Measurements from ENCODE around the gene FRMD3.

Gene FRMD3

DNA sequence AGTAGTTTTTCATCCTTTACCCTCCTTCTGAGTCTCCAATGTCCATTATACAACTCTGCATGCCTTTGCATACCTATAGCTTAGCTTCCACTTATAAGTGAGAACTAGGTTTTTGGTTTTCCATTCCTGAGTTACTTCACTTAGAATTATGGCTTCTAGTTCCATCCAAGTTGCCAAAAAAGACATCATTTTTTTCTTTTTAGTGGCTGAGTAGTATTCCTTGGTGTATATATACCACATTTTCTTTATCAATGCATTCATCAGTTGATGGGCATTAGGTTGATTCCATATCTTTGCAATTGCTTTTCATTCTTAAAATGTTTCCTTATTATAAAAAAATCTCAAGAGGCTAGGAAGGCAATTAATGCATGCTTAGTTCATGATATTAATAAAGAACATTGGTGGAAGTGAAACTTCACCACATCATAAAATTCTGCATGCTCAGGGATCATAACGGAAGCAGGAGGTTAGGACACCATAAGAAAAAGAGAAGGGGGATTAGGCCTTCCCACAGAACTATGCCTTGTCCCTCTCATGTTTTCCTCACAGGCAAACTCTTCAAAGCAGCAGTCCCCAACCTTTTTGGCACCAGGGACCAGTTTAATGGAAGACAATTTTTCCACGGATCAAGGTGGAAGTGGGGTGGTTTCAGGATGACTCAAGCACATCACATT is 105.2 kb downstream of the FRMD3 start:
- DNase-seq (ENCODE audit: low spot score) = no peak

DNA sequence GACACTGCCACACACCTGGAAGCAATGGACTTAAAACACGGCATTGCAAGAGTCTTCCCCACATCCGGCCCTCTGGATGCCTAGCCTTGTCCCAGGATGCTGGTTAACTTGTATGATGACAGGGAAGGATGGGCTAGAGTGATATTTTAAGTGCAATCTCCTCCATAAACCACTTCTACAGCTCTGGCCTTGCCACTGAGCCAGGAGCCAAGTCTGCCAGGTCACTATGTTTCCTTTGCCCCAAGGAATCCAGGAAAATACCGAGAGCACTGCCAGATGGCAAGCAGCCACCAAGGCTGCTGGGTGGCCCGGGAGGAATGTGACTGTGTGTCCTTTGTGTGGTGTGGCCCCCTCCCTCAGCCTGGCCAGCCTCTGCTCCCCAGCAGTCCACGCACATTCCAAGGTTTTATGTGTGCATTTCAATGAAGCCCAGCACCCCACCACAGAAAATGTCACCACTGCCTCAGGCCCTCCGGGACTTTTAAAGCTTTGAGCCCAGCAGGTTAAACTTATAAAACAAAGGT is 106.0 kb downstream of the FRMD3 start:
- DNase-seq (ENCODE audit: low spot score) = no peak

DNA sequence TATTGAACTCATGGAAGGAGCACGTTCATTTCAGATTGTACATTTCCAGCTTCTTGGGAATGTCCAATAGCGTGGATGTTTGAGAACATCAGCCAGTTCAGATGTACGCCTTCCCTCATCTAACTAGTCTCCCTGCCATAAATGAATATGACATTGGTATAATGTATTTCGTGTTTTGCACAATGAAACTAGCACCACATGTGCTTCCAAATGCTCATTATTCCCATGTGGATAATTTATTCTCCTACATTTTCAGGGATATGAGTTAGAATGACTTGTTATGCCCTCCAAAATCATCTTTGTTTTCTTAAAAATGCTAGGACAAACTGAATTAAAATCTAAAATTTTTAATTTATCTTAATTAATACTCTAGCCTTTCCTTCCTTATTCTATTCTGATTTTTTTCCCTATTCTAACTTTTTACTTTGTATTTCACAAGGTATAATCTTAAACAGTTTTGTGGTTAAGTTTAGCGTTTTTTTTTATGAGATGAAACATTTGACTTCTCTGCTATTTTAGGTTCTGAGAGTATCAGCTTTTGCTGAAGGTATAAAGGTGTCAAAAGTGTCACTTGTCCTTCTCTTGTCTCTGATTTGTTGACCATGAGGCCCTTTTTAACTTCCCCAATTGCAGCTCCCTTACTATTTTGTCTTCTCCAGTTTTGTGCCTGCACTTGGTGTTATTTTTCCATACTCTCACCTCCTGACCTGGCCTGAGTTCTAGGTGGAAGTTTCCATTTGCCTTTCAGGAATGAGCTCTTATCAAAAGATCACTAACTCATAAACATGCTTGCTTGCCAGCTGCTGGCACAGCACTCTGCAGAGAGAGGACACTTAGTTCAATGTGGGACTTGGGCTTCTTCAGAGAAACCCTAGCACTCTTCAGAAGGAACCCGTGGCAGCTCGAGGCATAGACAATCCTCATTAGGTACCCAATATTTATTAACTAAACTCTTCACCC is 106.8 kb downstream of the FRMD3 start:
- no peak for DNase-seq (ENCODE audit: low spot score)

DNA sequence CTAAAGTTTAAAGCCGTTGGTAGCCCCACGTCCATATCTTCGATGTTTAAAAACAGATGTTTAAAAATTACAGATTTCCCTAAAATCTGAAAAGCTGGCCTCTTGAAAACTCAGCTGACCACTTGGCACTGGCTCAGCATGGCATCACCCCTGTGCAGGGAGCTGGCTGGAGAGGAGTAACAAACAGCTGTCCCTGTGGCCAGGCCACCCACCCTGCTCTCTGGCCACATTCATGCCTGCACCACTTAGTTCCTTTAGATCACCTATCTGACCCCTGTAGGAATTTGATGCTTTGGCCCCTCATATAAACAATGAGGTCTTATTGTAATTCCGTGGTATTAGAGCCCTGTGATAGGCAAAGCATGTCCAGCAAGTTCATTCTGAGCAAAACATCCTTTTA is 107.5 kb downstream of the FRMD3 start:
- no peak for DNase-seq (ENCODE audit: low spot score)

DNA sequence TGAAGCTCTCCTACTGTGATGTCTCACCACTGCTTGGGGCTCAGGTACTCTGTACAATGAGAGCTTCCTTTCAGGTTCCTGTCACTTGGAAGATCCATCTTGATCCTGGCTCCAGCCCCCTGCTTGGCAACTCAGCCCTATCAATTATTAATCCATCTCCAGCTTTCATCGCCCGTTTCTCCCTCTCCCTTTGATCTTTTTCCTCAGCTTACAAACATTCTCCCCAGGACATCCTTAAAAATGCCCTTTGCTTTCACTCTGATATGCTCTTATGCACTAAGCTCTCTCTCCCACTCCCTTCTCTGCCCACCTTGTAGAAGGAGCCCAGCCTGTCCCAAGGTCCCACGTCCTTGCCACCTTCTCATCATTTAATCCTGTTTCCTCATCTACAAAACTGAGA is 109.0 kb downstream of the FRMD3 start:
- DNase-seq (ENCODE audit: low spot score) = no peak

DNA sequence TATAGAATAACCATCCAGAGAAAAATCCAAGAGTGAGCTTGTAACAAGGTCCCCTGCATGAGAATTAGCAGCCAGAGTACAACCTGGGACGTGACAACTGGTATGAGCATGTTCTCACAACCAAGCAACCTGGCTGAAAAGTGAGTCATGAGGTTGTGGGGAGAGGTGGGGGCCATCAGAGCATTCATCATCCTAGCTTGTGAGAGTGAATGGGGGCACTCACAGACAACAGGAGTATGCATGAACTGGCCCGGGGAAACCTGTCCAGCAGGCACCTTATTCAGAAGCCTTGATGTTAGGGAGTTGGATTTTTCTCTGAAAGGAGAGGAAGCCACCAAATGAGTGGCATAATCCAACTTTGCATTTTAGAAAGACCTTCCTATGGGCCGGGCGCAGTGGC is 113.0 kb downstream of the FRMD3 start:
- no peak for DNase-seq (ENCODE audit: low spot score)

DNA sequence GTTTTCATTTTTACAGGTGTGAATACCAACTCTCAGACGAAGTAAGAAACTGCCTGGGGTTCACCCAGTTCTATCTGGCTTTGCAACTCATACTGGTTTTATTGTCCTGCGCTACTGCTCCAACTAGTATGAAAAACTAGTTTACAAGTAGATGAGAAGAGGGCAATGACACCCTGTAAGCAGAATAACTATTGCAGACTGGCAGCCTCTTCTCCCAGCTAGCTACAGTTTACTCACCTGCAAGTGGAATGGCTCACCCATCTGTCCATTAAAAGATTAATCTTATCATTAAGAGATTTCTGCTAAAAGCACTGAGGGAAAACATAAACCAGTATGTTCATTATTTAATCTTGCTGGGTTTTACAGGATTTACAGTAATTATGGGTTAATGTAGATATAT is 113.4 kb downstream of the FRMD3 start:
- no peak for DNase-seq (ENCODE audit: low spot score)

DNA sequence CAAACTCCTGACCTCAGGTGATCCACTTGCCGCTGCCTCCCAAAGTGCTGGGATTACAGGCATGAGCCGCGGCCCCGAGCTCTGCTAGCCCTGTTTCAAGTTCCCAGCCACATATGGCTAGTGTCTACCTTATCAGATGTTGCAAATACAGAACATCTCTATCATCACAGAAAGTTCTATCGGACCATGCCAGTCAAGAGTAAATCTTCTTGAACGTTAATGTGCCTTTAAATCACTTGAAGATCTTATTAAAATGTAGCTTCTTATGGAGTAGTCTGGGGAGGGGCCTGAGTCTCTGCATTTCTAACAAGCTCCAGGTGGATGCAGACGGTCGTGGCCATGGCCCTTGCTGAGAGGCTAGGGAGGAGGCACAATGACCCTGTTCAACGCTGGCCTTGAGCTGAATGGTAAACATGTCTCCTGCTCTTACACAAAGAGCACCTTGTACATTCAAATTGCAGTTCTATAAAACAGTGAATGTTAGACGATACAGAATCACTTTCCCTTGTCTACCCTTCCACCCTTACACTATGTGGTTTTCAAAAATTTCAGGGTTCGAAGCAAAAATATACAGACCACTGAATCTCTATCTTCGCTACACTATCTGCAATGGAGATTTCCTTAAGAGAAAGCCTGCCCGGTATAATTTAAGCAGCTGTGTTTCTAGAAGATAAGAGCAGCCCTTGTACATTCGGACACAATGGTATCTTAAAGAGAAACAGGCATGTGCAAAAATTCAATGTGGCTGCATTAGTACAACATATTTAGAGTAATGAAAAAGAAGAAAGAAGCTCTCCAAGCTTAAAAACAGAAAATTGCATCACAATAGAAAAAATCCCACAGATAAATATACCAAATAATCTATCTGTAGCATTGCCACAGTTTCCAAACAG is 114.1 kb downstream of the FRMD3 start:
- no peak for DNase-seq (ENCODE audit: low spot score)

DNA sequence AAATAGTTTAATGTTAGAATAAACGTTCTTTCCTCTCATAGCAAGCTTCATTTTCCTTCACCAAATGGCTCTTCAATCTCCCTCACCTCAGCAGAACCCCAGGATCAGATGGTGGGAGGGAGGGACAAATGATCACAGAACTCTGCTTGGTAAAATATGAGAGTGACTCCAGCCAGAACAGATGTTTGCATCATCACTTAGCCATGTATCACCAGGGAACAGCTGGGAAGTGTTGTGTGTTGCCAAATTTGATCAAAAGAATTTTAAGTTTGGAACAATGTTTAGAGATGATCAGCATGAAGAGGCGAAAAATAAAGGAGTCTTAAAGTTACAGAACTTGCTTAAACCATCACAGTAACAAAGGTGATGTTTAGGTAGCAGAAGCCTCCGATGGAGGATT is 115.7 kb downstream of the FRMD3 start:
- DNase-seq (ENCODE audit: low spot score) = no peak

DNA sequence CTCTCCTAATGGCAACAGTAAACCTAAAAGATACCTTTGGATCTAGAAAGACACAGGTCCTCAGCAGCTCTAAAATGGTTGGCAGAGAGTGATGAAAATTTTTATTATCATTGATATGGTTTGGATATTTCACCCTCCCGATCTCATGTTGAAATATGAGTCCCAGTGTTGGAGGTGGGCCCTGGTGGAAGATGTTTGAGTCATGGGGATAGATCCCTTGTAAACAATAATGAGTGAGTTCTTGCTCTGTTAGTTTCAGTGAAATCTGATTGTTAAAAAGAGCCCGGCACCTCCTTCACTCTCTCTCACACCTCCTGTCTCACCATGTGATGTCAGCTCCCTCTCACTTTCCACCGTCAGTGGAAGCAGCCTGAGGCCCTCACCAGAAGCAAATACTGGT is 117.7 kb downstream of the FRMD3 start:
- DNase-seq (ENCODE audit: low spot score) = no peak

DNA sequence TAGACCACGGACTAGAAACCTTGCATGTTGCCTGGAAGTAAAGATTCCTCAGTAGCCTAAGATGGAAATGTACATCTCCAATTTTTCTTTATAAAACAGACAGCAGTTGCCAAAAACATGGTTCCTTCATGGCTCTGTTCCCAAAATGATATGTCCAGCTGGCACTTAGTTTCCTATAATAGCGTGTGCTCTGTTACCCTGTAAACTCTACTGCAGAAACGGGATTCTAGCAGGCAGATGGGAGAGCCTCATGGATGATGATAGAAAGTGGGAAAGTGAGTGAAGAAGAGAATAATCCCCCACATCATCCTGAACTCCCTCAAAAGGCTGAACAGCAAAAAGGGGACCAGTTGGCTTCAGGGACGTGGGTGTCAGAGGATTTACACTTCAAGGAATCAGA is 118.2 kb downstream of the FRMD3 start:
- no peak for DNase-seq (ENCODE audit: low spot score)

DNA sequence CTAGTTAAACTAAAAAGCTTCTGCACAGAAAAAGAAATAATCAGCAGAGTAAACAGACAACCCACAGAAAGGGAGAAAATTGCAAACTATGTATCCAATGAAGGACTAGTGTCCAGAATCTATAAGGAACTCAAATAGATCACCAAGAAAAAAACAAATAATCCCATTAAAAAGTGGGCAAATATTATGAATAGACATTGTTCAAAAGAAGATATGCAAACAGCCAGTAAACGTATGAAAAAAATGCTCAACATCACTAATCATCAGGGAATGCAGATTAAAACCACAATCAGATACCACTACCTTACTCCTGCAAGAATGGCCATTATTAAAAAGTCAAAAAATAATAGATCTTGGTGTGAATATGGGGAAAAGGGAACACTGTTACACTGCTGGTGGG is 119.9 kb downstream of the FRMD3 start:
- no peak for DNase-seq (ENCODE audit: low spot score)

DNA sequence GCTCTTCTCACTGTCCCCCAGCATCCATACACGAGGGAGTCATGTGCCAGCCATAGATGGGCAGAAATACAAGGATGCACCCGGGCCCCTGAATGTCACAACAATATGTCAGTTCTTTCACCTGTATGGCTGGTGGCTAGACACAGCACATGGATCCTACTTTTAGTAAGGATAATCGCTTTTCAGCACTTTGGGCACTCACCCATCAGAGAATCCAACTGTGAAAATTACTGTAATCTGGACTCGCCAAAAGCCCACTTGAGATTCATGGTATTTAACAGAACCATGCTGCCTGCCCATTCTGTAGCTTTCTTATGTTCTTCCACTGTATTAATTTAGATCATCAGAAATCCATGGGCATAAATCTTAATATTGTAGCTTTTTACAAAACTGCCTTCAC is 124.8 kb downstream of the FRMD3 start:
- no peak for DNase-seq (ENCODE audit: low spot score)

DNA sequence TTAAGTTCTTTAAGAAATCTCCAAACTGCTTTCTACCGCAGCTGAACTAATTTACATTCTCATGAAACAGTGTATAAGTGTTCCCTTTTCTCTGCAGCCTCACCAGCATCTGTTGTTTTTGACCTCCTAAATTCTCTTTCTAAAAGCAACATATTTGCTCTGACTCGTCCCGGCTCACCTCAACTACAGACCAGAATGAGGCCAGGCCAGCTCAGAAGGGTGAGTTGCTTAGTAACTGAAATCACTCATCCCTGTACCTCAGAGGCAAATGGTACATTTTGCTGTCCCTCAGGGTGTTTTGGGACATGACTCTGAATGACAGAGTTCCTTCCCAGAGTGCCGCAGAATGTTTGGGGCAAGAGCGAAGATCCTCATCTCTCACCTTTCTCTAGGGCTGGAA is 127.5 kb downstream of the FRMD3 start:
- no peak for DNase-seq (ENCODE audit: low spot score)

DNA sequence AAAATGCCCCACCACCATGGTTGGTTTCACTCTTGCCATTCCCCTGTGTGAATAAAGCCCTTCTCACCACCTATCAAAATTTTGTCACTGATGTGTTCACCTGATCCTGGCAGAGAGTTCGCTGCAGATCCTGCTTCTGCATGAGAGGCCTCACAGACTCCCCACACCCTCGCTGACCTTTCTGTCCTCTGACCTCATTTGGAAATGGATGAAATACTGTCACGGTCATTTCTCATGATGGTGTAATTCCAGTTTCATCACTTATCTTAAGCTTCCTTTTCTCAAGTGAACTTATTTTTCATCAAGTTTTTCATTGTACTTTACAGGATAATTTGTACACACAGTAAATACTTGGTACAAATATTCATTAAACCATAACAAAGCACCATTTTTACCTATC is 131.3 kb downstream of the FRMD3 start:
- no peak for DNase-seq (ENCODE audit: low spot score)

DNA sequence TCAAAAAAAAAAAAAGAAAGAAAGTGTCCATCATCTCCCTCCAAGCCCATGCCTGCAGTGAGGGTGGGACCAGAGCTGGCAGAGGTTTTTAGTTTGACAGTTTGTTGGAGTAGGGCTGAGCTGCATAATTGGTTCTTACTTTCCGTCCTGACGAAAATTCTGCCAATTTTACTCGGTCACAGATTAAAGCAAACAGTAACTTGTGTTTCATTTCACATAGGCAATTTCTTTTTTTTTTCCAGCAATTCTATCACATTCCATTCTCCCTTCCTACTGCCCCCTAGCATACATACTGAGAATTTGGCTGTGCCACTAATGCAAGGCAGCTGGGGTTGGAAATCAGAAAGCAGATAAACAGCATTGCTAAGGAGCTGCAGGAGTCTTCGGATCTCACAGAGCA is 132.4 kb downstream of the FRMD3 start:
- no peak for DNase-seq (ENCODE audit: low spot score)

DNA sequence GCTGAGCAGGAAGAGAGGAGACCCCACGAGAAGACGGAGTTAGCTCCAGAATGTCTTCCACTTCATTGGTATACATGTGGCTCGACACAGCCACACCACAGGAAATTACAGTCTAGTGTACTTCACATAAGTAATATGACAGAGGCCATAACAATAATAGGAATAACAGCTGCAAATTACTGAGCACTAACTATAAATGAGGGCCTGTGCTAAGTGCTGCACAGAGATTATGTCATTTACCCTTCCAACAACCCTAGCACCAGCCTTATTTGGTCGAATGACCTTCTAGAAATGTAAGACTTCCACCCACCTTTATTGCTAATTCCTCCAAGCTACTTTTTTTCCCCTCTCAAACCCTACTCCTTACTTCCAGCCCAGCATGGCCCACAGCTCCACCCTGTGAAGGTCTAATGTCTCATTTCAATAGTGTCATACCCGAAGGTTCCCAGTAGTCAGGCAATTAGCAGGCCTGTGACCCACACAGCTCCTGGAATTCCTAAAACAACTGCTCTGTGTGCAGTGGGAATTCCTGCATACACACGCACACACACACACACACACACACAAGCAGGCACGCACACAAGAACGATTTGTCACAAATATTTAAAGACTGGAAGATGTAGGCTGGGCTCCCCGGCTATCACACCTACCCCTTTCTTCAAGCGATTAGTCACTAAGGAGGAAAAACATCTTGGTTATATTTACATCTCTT is 134.5 kb downstream of the FRMD3 start:
- no peak for DNase-seq (ENCODE audit: low spot score)

DNA sequence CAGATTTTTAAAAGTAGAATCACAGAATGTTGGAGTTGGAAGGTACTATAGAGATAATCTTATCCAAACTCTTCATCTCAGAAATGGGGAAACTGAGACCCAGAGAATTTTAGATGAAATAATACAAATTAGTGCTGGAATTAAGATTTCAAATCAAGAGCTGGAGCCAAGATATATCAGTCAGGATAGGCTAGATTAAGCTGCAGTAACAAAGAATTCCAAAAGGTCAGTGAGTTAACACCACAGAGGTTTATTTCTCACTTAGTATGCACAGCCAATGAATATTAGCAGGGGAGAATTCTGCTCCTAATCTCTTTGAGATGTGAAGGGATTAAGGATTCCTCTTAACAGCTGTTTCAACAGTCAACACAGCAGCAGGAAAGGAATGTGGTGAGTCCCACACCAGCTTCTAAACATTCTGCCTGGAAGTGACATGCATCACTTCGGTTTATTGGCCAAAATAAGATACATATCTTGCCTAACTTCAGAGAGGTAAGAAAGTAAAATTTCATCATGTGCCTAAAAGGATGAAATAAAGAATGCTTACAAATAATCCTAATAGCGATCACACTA is 136.8 kb downstream of the FRMD3 start:
- no peak for DNase-seq (ENCODE audit: low spot score)

DNA sequence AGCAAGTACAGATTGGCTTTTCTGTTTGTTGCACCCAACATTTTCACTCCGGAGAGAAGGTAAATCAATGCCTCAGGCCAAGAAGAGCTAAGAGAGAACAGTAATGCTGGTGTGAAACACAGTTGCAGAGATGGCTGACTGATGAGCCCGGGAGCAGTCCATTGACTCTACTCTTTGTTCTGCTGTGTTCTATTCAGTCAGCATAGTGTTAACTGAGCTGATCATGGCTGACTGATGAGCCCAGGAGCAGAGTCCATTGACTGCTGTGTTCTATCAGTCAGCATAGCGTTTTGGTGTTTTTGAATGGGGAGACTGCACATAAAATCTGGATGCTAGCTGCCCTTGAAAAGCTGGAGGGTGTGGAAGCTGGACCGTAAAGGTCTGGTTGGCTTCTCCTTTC is 141.4 kb downstream of the FRMD3 start:
- no peak for DNase-seq (ENCODE audit: low spot score)

DNA sequence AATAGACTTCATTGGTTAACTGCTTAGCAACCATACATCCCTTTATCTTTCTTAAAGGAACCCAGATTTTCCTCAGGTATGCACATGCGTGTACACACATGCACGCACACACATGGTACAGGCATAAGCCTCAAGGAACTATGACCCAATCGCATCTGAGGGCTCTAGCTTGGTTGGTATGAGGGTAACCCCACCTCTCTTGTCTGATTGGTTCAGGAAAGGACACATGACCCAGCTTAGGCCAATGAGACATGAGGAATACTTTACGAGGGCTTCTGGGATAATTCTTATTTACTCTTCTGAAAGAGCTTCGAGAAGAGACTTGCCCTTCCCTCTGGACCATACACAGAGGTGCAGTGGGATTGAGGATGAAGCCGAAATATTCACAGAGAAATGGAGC is 141.9 kb downstream of the FRMD3 start:
- no peak for DNase-seq (ENCODE audit: low spot score)

DNA sequence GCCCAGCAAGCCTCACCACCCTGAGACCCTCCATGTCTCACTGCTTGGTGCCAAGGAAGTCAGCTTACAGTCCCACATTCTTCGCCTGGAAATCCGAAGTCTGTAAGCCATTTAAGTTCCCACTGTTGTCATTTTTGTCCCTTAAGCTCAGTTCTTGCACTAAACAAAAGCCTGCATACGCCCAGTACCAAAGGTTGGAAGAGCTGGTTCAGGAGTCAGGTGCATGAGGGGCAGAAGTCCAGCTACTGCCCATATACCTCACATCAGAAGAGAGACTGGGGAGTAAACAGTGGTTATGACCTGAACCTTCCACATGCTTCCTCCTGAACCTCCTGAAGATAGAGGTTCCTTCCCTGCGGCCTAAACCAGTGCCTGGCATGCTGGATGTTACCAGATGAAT is 146.0 kb downstream of the FRMD3 start:
- no peak for DNase-seq (ENCODE audit: low spot score)

Data from CD4-positive, alpha-beta T cell treated with Interleukin-2 at 100 ng/mL for 4 hours (primary cell).